HCT116 (cell line): ENCODE measurements around the gene SDSL. TPM values are rescaled to one million over a fixed set of nuclear protein-coding genes. Genes with fewer than 3 reads are reported as not detected.

Source experiments
- ATAC-seq: fragments of 200-7000 bp; cut with Tn5 transposase; 2 replicates; pipeline ENCODE4 v1.9.1; 2020; ENCODE audit warnings: mild to moderate bottlenecking, moderate library complexity
- BruUV-seq: library from RNA; stranded (reverse); fragments of 400-500 nt; replicated peaks from 2 replicates; lab custom pipeline; 2021; lab: Mats Ljungman, UMichigan
- CTCF ChIA-PET: fragments of 300-600 bp; sonication (Branson Sonifier 250); formaldehyde crosslinking; loops from one replicate; lab custom pipeline; 2021; ENCODE audit warnings: antibody characterized with exemption; lab: Charles Lee
- POLR2A ChIA-PET: fragments of 300-600, 350-600 bp; sonication (Branson Sonifier 250); formaldehyde crosslinking; loops from one replicate; lab custom pipeline; 2021; ENCODE audit warnings: antibody characterized with exemption; lab: Charles Lee
- RAD21 ChIA-PET, 2 experiments: fragments of 300-600 bp; sonication (Branson Sonifier 250); formaldehyde crosslinking; loops; one replicate each; lab custom pipeline; 2023; ENCODE audit warnings: low total read pairs in 2 of 2; ENCODE audit not compliant: uncharacterized antibody in 2 of 2, unreplicated experiment in 2 of 2, low non-redundant PET in 1 of 2; lab: Charles Lee
- DNase-seq: peaks from one replicate; pipeline ENCODE4 v3.0.0-alpha.2; 2010; ENCODE audit warnings: low read depth, low spot score
- H2AFZ ChIP-seq: fragments of 200-600 bp; shearing (Covaris generic), sonication (generic); 2 replicates; pipeline ENCODE4 v1.6.1; 2017; ENCODE audit warnings: low read depth, mixed run types, mixed read lengths, antibody characterized with exemption, low read length; ENCODE audit not compliant: poor library complexity, severe bottlenecking
- H3K27ac ChIP-seq: 2 replicates; pipeline ENCODE4 v1.5.1; 2012; ENCODE audit warnings: low read depth, low read length
- H3K27me3 ChIP-seq: fragments of 200-600 bp; sonication (generic); 2 replicates; pipeline ENCODE4 v1.6.1; 2016; ENCODE audit warnings: mixed run types, low read length, mixed read lengths; ENCODE audit not compliant: insufficient read depth
- H3K36me3 ChIP-seq, 2 experiments: fragments of 200-500 bp in 1 of 2; fragments of 200-600 bp in 1 of 2; sonication (Bioruptor generic) in 1 of 2; sonication (generic) in 1 of 2; 2 replicates each; pipeline versions ENCODE4 v1.5.1 to v1.6.1; 2014 to 2016; ENCODE audit warnings: low read length in 2 of 2, inconsistent platforms in 1 of 2, mixed read lengths in 1 of 2, mixed run types in 1 of 2; ENCODE audit not compliant: insufficient read depth in 2 of 2, control insufficient read depth in 1 of 2
- H3K4me1 ChIP-seq, 2 experiments: fragments of 200-600 bp in 1 of 2; sonication (generic) in 1 of 2; 2 replicates each; pipeline versions ENCODE4 v1.5.1 to v1.6.1; 2012 to 2017; ENCODE audit warnings: low read length in 2 of 2, inconsistent platforms in 1 of 2, mild to moderate bottlenecking in 1 of 2, mixed read lengths in 1 of 2, mixed run types in 1 of 2, moderate library complexity in 1 of 2; ENCODE audit not compliant: insufficient read depth in 2 of 2, control insufficient read depth in 1 of 2
- H3K4me2 ChIP-seq: fragments of 200-600 bp; sonication (generic); 2 replicates; pipeline ENCODE4 v1.6.1; 2017; ENCODE audit warnings: mixed run types, low read length, mixed read lengths
- H3K4me3 ChIP-seq, 2 experiments: fragments of 200-600 bp in 1 of 2; sonication (generic) in 1 of 2; replicated peaks in 1 of 2; 2 replicates each; pipeline ENCODE4 v1.5.1; 2011 to 2016; ENCODE audit warnings: low read length in 2 of 2, control low read depth in 1 of 2, low read depth in 1 of 2, mild to moderate bottlenecking in 1 of 2, mixed read lengths in 1 of 2, mixed run types in 1 of 2
- H3K79me2 ChIP-seq: fragments of 200-600 bp; sonication (generic); 2 replicates; pipeline ENCODE4 v1.6.1; 2017; ENCODE audit warnings: mild to moderate bottlenecking, mixed run types, low read length, moderate library complexity, mixed read lengths; ENCODE audit not compliant: insufficient read depth
- H3K9ac ChIP-seq: fragments of 200-600 bp; sonication (generic); 2 replicates; pipeline ENCODE4 v1.6.1; 2016; ENCODE audit warnings: low read length, mixed read lengths
- H3K9me2 ChIP-seq: fragments of 200-600 bp; sonication (generic), shearing (Covaris generic); 2 replicates; pipeline ENCODE4 v1.6.1; 2017; ENCODE audit warnings: mixed run types, mild to moderate bottlenecking, moderate library complexity; ENCODE audit not compliant: insufficient read depth
- H3K9me3 ChIP-seq, 2 experiments: fragments of 200-500 bp in 1 of 2; fragments of 200-600 bp in 1 of 2; sonication (Bioruptor generic) in 1 of 2; sonication (generic) in 1 of 2; 2 replicates each; pipeline ENCODE4 v1.6.1; 2014 to 2017; ENCODE audit warnings: low read length in 2 of 2, mixed read lengths in 2 of 2, inconsistent platforms in 1 of 2, low read depth in 1 of 2, mild to moderate bottlenecking in 1 of 2, mixed run types in 1 of 2, moderate library complexity in 1 of 2; ENCODE audit not compliant: control insufficient read depth in 1 of 2, insufficient read depth in 1 of 2
- H4K20me1 ChIP-seq: fragments of 200-600 bp; sonication (generic), shearing (Covaris generic); 2 replicates; pipeline ENCODE4 v1.6.1; 2017; ENCODE audit warnings: mixed run types, mild to moderate bottlenecking, moderate library complexity; ENCODE audit not compliant: insufficient read depth
- CTCF ChIP-seq, 3 experiments: fragments of 200-600 bp in 1 of 3; sonication (generic) in 1 of 3; IDR thresholded peaks in 2 of 3; conservative IDR thresholded peaks in 1 of 3; 2 replicates each; pipeline ENCODE4 v1.5.1; 2012 to 2017; ENCODE audit warnings: low read depth in 2 of 3, low read length in 2 of 3, antibody characterized with exemption in 1 of 3, borderline replicate concordance in 1 of 3, control low read depth in 1 of 3, mild to moderate bottlenecking in 1 of 3, mixed read lengths in 1 of 3, mixed run types in 1 of 3, moderate library complexity in 1 of 3; ENCODE audit not compliant: insufficient read depth in 1 of 3
- ELF1 ChIP-seq: IDR thresholded peaks from 2 replicates; pipeline ENCODE4 v1.6.1; 2012; ENCODE audit warnings: low read depth, borderline replicate concordance
- FOSL1 ChIP-seq: IDR thresholded peaks from 2 replicates; pipeline ENCODE4 v1.6.1; 2012; ENCODE audit warnings: low read depth
- TCF7L2 ChIP-seq: IDR thresholded peaks from 2 replicates; pipeline ENCODE4 v1.7.0; 2011; ENCODE audit warnings: borderline replicate concordance, inconsistent platforms; ENCODE audit not compliant: insufficient read depth, insufficient read length; ENCODE audit errors: extremely low read depth
- ZBTB33 ChIP-seq: IDR thresholded peaks from 2 replicates; pipeline ENCODE4 v1.6.1; 2011; ENCODE audit warnings: mild to moderate bottlenecking, low read length, moderate library complexity; ENCODE audit not compliant: insufficient replicate concordance; ENCODE audit errors: extremely low read depth
- intact Hi-C: fragments of 100-400 bp; cut with micrococcal nuclease; formaldehyde crosslinking; loops from 2 replicates; pipeline ENCODE4 v1.10.0; 2022
- total RNA-seq: library from RNA; stranded (reverse); gene quantifications from one replicate; pipeline ENCODE4 v1.2.1, GENCODE V29; 2021; ENCODE audit not compliant: unreplicated experiment

SDSL gene
- total RNA-seq, 1 experiment from 2014 or later, result 19.1 TPM

DNA sequence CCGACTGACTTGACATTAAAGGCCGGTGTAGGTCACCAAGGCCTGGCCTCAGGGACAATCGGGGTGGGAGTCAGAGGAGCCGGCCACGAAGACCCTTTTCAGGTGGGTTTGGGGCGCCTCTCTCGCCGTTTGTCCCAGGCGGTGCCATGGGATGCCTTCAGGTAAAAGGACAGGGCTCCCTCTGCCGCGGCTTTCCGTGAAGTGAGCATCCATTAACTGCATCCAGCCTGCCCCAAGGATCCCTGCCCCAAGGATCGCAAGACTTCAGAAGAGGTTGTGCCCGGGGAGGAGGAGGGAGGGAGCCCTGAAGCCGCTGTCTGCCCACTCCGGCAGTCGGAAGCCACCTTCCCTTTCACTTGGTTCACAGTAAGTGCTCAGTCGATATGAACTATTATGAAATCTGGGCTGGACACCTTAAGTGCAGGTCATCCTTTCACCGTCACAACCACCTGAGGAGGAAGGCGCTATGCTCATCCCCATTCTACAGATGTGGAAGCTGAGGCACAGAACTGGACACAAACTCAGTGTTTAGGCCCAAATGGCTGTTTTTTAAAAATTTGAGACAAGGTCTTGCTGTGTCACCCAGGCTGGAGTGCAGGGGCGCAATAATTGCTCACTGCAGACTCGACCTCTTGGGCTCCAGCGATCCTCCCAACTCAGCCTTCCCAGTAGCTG, 19.5 kb upstream of the SDSL start:
- Histone ChIP-seq H3K9me3 (no peaks in the 10 kb centered on the region), H3K9ac (no peak overlapping the region), H3K27ac (no peak overlapping the region), H3K79me2 (no peaks in the 10 kb centered on the region), H3K9me2 (no peaks in the 10 kb centered on the region), H3K4me3 (no peak overlapping the region), H3K4me1 (peaks cover 0 to 6% of the 10 kb centered on the region in 2 experiments; a peak in 2 of 4 replicates), H3K4me2 (no peak overlapping the region), H2AFZ (no peak overlapping the region), H4K20me1 (no peaks in the 10 kb centered on the region), H3K27me3 (no peaks in the 10 kb centered on the region), H3K36me3 (no peaks in the 10 kb centered on the region)
- POLR2A ChIA-PET, result no interaction called here
- no TSS peak for BruUV-seq
- TF ChIP-seq TCF7L2 (no peak), CTCF (IDR thresholded peaks at IDR 0.05 in 2 of 3, conservative IDR thresholded peaks at IDR 0.05 in 1 of 3; ENCODE audit: borderline replicate concordance in 1 of 3, insufficient read depth in 1 of 3, low read depth in 2 of 3, low read length in 2 of 3) (no peak), ZBTB33 (no peak), ELF1 (no peak), FOSL1 (no peak)
- DNase-seq, result no peak
- intact Hi-C loops, result no loop called here
- CTCF ChIA-PET, result no interaction called here
- no peak for ATAC-seq
- RAD21 ChIA-PET, result no interaction called here
